B cell (primary cell): Measurements from ENCODE around the gene PITX3.

Source experiments
- EZH2 ChIP-seq: IDR thresholded peaks from 2 replicates; pipeline ENCODE4 v1.6.1; 2012; ENCODE audit warnings: borderline replicate concordance, low read depth, mild to moderate bottlenecking, moderate library complexity, low read length; ENCODE audit not compliant: insufficient read depth, poor library complexity, severe bottlenecking
- TF ChIP-seq, protein P1 (sequence below): fragments of 200-600 bp; IDR thresholded peaks from one replicate; pipeline ENCODE4 v1.8.0; 2022; ENCODE audit warnings: antibody characterized with exemption, mild to moderate bottlenecking

DNA sequence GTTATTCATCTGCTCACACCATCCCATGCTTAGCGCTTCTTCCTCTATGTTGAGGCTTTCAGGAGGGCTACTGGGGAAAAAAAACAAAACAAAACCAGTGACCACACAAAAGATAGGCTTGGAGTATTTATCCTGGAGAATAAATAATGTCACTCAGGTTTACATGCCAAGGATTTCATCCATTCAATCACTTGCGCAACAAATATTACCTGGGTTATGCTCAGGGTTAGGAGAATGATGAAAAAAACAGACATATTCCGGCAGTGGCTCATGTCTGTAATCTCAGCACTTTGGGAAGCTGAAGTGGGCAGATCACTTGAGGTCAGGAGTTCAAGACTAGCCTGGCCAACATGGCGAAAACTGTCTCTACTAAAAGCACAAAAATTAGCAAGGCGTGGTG is 18.5 kb downstream of the PITX3 start:
- TF ChIP-seq, protein P1, sequence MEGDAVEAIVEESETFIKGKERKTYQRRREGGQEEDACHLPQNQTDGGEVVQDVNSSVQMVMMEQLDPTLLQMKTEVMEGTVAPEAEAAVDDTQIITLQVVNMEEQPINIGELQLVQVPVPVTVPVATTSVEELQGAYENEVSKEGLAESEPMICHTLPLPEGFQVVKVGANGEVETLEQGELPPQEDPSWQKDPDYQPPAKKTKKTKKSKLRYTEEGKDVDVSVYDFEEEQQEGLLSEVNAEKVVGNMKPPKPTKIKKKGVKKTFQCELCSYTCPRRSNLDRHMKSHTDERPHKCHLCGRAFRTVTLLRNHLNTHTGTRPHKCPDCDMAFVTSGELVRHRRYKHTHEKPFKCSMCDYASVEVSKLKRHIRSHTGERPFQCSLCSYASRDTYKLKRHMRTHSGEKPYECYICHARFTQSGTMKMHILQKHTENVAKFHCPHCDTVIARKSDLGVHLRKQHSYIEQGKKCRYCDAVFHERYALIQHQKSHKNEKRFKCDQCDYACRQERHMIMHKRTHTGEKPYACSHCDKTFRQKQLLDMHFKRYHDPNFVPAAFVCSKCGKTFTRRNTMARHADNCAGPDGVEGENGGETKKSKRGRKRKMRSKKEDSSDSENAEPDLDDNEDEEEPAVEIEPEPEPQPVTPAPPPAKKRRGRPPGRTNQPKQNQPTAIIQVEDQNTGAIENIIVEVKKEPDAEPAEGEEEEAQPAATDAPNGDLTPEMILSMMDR = no peak
- no peak for TF ChIP-seq EZH2
